ENCODE measurements around the gene FFAR2.

FFAR2 gene

GRCh38 chr19:35451338-35452096, 3.5 kb downstream of the FFAR2 start:
- H3K4me1 ChIP-seq (ENCODE audit: control extremely low read depth in 1 of 4, control insufficient read depth in 4 of 4, insufficient read depth in 4 of 4, low read length in 3 of 4) = peaks cover 13 to 52% (median 43%) of the 10 kb centered on the region in 4 experiments
- POLR2A ChIA-PET = interaction anchor here (0.7 kb wide), 1 partner anchor 31 kb away, joined by 3 read pairs; no protein-coding TSS in a partner anchor

GRCh38 chr19:35454663-35455062, 6.6 kb downstream of the FFAR2 start:
- no CpG with 5 or more reads among the region's 2 CpGs for WGBS (ENCODE audit: insufficient coverage)
- Histone ChIP-seq H3K9me3 (ENCODE audit: control extremely low read depth in 1 of 5, control insufficient read depth in 4 of 5, insufficient read depth in 2 of 5, low read depth in 1 of 5, low read length in 4 of 5) (no peaks in the 10 kb centered on the region), H3K27ac (ENCODE audit: insufficient read depth in 1 of 2, low read depth in 1 of 2, low read length in 2 of 2, poor library complexity in 1 of 2, severe bottlenecking in 2 of 2) (no peak overlapping the region), H3K27me3 (replicated peaks in 2 of 5; ENCODE audit: control insufficient read depth in 4 of 5, insufficient read depth in 5 of 5, low read length in 4 of 5) (no peaks in the 10 kb centered on the region), H3K4me3 (ENCODE audit: control insufficient read depth in 1 of 7, extremely low read depth in 1 of 7, insufficient read depth in 4 of 7, low read depth in 2 of 7, low read length in 6 of 7) (no peak overlapping the region), H3K36me3 (ENCODE audit: control insufficient read depth in 4 of 4, insufficient read depth in 4 of 4, low read length in 3 of 4) (no peaks in the 10 kb centered on the region), H3K4me1 (ENCODE audit: control extremely low read depth in 1 of 4, control insufficient read depth in 4 of 4, insufficient read depth in 4 of 4, low read length in 3 of 4) (peaks cover 10 to 53% (median 40%) of the 10 kb centered on the region in 4 experiments)
- DNase-seq = no peak
- ChIA-PET POLR2A (interaction anchor here (0.6 to 0.7 kb wide), 2 partner anchors 8 to 47 kb away, joined by 3 to 6 read pairs; no protein-coding TSS in a partner anchor), CTCF (interaction anchor here (1.0 to 1.4 kb wide), 2 partner anchors 15 to 101 kb away, joined by 3 read pairs; no protein-coding TSS in a partner anchor)

More at GRCh38 chr19:35451338-35452096, 3.5 kb downstream of the FFAR2 start:
- Histone ChIP-seq H3K4me3 (ENCODE audit: control insufficient read depth in 1 of 7, extremely low read depth in 1 of 7, insufficient read depth in 4 of 7, low read depth in 2 of 7, low read length in 6 of 7) (no peak overlapping the region), H3K36me3 (ENCODE audit: control insufficient read depth in 4 of 4, insufficient read depth in 4 of 4, low read length in 3 of 4) (no peaks in the 10 kb centered on the region), H3K27me3 (replicated peaks in 2 of 5; ENCODE audit: control insufficient read depth in 4 of 5, insufficient read depth in 5 of 5, low read length in 4 of 5) (no peaks in the 10 kb centered on the region), H3K27ac (ENCODE audit: insufficient read depth in 1 of 2, low read depth in 1 of 2, low read length in 2 of 2, poor library complexity in 1 of 2, severe bottlenecking in 2 of 2) (no peak overlapping the region), H3K9me3 (ENCODE audit: control extremely low read depth in 1 of 5, control insufficient read depth in 4 of 5, insufficient read depth in 2 of 5, low read depth in 1 of 5, low read length in 4 of 5) (no peaks in the 10 kb centered on the region)
- peak; percentile 40 to 59 (median 52) for DNase-seq
- CTCF ChIA-PET = interaction anchor here (1.1 kb wide), 2 partner anchors 18 to 21 kb away, joined by 3 read pairs; no protein-coding TSS in a partner anchor
- WGBS (ENCODE audit: insufficient coverage) = 60% methylated on average over 1 of the region's 7 CpGs

DNA sequence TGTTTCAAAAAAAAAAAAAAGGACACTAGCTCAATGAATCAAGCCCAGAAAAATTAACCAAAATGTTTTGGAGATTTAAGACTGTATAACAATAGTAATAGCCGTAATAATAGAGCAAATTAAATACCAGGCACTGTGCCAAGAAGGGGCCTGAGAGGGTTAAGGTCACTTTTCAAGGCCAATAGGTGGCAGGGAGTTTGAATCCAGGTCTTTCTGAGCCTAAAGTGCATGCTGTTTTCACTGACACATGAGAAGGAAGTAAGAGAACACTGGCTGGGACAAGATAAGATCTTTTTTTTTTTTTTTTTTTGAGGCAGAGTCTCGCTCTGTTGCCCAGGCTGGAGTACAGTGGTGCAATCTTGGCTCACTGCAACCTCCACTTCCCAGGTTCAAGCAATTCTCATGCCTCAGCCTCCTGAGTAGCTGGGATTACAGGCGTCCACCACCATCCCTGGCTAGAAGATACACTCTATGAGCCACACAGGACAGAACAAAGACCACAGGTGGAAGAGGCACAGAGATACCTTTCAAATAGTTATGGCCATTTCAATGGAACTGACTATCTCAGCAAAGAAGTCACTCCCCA, 7.7 kb downstream of the FFAR2 start:
- Histone ChIP-seq H3K4me3 (ENCODE audit: control insufficient read depth in 1 of 7, extremely low read depth in 1 of 7, insufficient read depth in 4 of 7, low read depth in 2 of 7, low read length in 6 of 7) (no peak overlapping the region), H3K9me3 (ENCODE audit: control extremely low read depth in 1 of 5, control insufficient read depth in 4 of 5, insufficient read depth in 2 of 5, low read depth in 1 of 5, low read length in 4 of 5) (no peaks in the 10 kb centered on the region), H3K27me3 (replicated peaks in 2 of 5; ENCODE audit: control insufficient read depth in 4 of 5, insufficient read depth in 5 of 5, low read length in 4 of 5) (no peaks in the 10 kb centered on the region), H3K27ac (ENCODE audit: insufficient read depth in 1 of 2, low read depth in 1 of 2, low read length in 2 of 2, poor library complexity in 1 of 2, severe bottlenecking in 2 of 2) (no peak overlapping the region), H3K4me1 (ENCODE audit: control extremely low read depth in 1 of 4, control insufficient read depth in 4 of 4, insufficient read depth in 4 of 4, low read length in 3 of 4) (peaks cover 13 to 56% (median 43%) of the 10 kb centered on the region in 4 experiments), H3K36me3 (ENCODE audit: control insufficient read depth in 4 of 4, insufficient read depth in 4 of 4, low read length in 3 of 4) (no peaks in the 10 kb centered on the region)
- DNase-seq = peak in 1 of 3 donors; percentile 33
- WGBS (ENCODE audit: insufficient coverage) = no CpG with 5 or more reads among the region's 3 CpGs
- CTCF ChIA-PET = interaction anchor here (0.9 to 1.6 kb wide), 3 partner anchors 13 to 16 kb away, joined by 3 to 5 read pairs (median 3); no protein-coding TSS in a partner anchor
- POLR2A ChIA-PET = interaction anchor here (0.7 kb wide), 1 partner anchor 48 kb away, joined by 6 read pairs; no protein-coding TSS in a partner anchor

DNA sequence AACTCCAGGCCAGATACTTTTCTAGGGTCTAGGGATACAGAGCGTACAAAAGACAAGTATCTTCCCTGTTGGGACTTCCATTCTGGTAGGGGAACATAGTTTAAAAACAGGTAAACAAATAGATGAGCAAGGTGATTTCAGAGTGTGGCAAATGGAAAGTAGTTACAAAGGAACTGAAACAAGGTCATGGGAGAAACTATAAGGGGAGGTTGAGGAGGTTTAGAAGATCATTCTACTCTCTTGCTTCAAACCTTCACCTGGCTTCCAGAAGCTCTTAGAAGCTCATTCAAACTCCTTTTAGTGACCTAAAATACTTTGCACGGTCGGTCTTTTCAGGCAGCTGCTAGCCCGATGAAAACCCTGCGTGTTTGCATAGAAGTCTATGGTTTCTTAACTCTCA, 9.1 kb downstream of the FFAR2 start:
- POLR2A ChIA-PET = no interaction called here

GRCh38 chr19:35458192-35458591, 10.1 kb downstream of the FFAR2 start:
- H3K27me3 ChIP-seq (replicated peaks in 2 of 5; ENCODE audit: control insufficient read depth in 4 of 5, insufficient read depth in 5 of 5, low read length in 4 of 5) = no peaks in the 10 kb centered on the region
- H3K4me3 ChIP-seq (ENCODE audit: control insufficient read depth in 1 of 7, extremely low read depth in 1 of 7, insufficient read depth in 4 of 7, low read depth in 2 of 7, low read length in 6 of 7) = no peak overlapping the region
- H3K9me3 ChIP-seq (ENCODE audit: control extremely low read depth in 1 of 5, control insufficient read depth in 4 of 5, insufficient read depth in 2 of 5, low read depth in 1 of 5, low read length in 4 of 5) = no peaks in the 10 kb centered on the region
- H3K27ac ChIP-seq (ENCODE audit: insufficient read depth in 1 of 2, low read depth in 1 of 2, low read length in 2 of 2, poor library complexity in 1 of 2, severe bottlenecking in 2 of 2) = no peak overlapping the region
- POLR2A ChIA-PET = no interaction called here
- no peaks in the 10 kb centered on the region for H3K36me3 ChIP-seq (ENCODE audit: control insufficient read depth in 4 of 4, insufficient read depth in 4 of 4, low read length in 3 of 4)
- peaks cover 15 to 68% (median 56%) of the 10 kb centered on the region in 4 experiments for H3K4me1 ChIP-seq (ENCODE audit: control extremely low read depth in 1 of 4, control insufficient read depth in 4 of 4, insufficient read depth in 4 of 4, low read length in 3 of 4)
- no peak for DNase-seq
- CTCF ChIA-PET = interaction anchor here (0.8 to 2.3 kb wide), 5 partner anchors 11 to 100 kb away, joined by 3 to 5 read pairs (median 4); partner anchors contain the start of gene FFAR3
- WGBS (ENCODE audit: insufficient coverage) = 67% methylated on average over 1 of the region's 1 CpG

More for the DNA sequence above, 9.1 kb downstream of the FFAR2 start:
- no peak for DNase-seq
- H3K9me3 ChIP-seq (ENCODE audit: control extremely low read depth in 1 of 5, control insufficient read depth in 4 of 5, insufficient read depth in 2 of 5, low read depth in 1 of 5, low read length in 4 of 5) = no peaks in the 10 kb centered on the region
- H3K27me3 ChIP-seq (replicated peaks in 2 of 5; ENCODE audit: control insufficient read depth in 4 of 5, insufficient read depth in 5 of 5, low read length in 4 of 5) = no peaks in the 10 kb centered on the region
- WGBS (ENCODE audit: insufficient coverage) = 98% methylated on average over 4 of the region's 5 CpGs
- no peaks in the 10 kb centered on the region for H3K36me3 ChIP-seq (ENCODE audit: control insufficient read depth in 4 of 4, insufficient read depth in 4 of 4, low read length in 3 of 4)
- CTCF ChIA-PET = interaction anchor here (1.0 to 2.0 kb wide), 4 partner anchors 14 to 99 kb away, joined by 3 to 5 read pairs (median 4); partner anchors contain the start of gene FFAR3
- no peak overlapping the region for H3K27ac ChIP-seq (ENCODE audit: insufficient read depth in 1 of 2, low read depth in 1 of 2, low read length in 2 of 2, poor library complexity in 1 of 2, severe bottlenecking in 2 of 2)
- no peak overlapping the region for H3K4me3 ChIP-seq (ENCODE audit: control insufficient read depth in 1 of 7, extremely low read depth in 1 of 7, insufficient read depth in 4 of 7, low read depth in 2 of 7, low read length in 6 of 7)
- H3K4me1 ChIP-seq (ENCODE audit: control extremely low read depth in 1 of 4, control insufficient read depth in 4 of 4, insufficient read depth in 4 of 4, low read length in 3 of 4) = peaks cover 10 to 58% (median 47%) of the 10 kb centered on the region in 4 experiments

DNA sequence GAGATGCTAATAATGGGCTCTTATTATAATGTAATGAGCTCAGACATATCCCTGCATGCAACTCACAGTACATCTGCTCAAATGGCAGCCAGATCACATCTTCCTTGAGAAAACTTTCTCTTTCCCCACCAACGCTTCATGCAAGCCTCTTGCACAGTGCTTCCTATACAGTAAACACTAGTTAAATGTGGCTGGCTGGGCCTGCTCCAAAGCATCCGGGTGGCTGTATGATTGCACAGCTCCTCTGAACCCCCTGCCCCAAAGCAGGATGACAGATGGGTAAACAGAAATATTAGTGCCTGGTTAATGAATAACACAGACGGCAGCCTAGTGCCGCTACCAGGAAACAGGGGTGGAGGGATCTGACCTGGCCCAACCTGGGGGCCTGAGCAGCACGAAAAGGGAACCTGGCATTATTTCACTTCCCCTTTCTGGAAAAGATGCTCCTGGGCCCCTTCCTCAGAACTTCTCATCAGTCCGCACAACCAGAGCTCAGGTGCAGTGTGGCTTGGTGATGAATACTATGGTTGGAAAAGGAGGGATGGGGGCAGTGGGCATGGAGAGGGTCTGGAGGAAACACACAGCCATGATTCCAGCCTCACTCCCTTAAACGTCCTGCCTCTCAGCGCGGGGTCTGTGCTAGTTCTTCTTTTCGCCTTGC, 10.8 kb downstream of the FFAR2 start:
- H3K36me3 ChIP-seq (ENCODE audit: control insufficient read depth in 4 of 4, insufficient read depth in 4 of 4, low read length in 3 of 4) = no peaks in the 10 kb centered on the region
- H3K27me3 ChIP-seq (replicated peaks in 2 of 5; ENCODE audit: control insufficient read depth in 4 of 5, insufficient read depth in 5 of 5, low read length in 4 of 5) = no peaks in the 10 kb centered on the region
- 0% methylated on average over 8 of the region's 10 CpGs for WGBS (ENCODE audit: insufficient coverage)
- H3K27ac ChIP-seq (ENCODE audit: insufficient read depth in 1 of 2, low read depth in 1 of 2, low read length in 2 of 2, poor library complexity in 1 of 2, severe bottlenecking in 2 of 2) = peak overlapping the region in 1 of 2 experiments; percentile 30
- no peaks in the 10 kb centered on the region for H3K9me3 ChIP-seq (ENCODE audit: control extremely low read depth in 1 of 5, control insufficient read depth in 4 of 5, insufficient read depth in 2 of 5, low read depth in 1 of 5, low read length in 4 of 5)
- DNase-seq = peak; percentile 64 to 91 (median 87)
- H3K4me3 ChIP-seq (ENCODE audit: control insufficient read depth in 1 of 7, extremely low read depth in 1 of 7, insufficient read depth in 4 of 7, low read depth in 2 of 7, low read length in 6 of 7) = peak overlapping the region in 2 of 7 experiments; percentile 45 to 51
- H3K4me1 ChIP-seq (ENCODE audit: control extremely low read depth in 1 of 4, control insufficient read depth in 4 of 4, insufficient read depth in 4 of 4, low read length in 3 of 4) = peaks cover 15 to 75% (median 62%) of the 10 kb centered on the region in 4 experiments
- POLR2A ChIA-PET = no interaction called here
- CTCF ChIA-PET = interaction anchor here (0.8 to 2.3 kb wide), 6 partner anchors 11 to 105 kb away, joined by 3 to 5 read pairs (median 4); partner anchors contain the start of gene FFAR3
